CD14-positive monocyte (primary cell): ENCODE measurements around the gene C1QTNF7. TPM values are rescaled to one million over a fixed set of nuclear protein-coding genes. Genes with fewer than 3 reads are reported as not detected.

Source experiments
- DNase-seq, 3 donors: peaks; one replicate each; pipeline ENCODE4 v3.0.0-alpha.2; 2011 to 2022
- H2AFZ ChIP-seq: 2 replicates; pipeline ENCODE4 v1.6.0; 2012; ENCODE audit warnings: mild to moderate bottlenecking, low read depth, low read length, inconsistent platforms; ENCODE audit not compliant: insufficient read depth, poor library complexity, severe bottlenecking
- H3K27ac ChIP-seq, 2 donors: 1 replicate in 1 of 2; 2 replicates in 1 of 2; pipeline ENCODE4 v1.5.1; 2012 to 2013; ENCODE audit warnings: low read length in 2 of 2, control low read depth in 1 of 2, inconsistent platforms in 1 of 2, low read depth in 1 of 2, mild to moderate bottlenecking in 1 of 2
- H3K27me3 ChIP-seq, 2 donors: one replicate each; pipeline versions ENCODE4 v1.6.0 to v1.6.1; 2011 to 2013; ENCODE audit warnings: low read length in 2 of 2; ENCODE audit not compliant: control insufficient read depth in 2 of 2, insufficient read depth in 2 of 2
- H3K36me3 ChIP-seq, 2 donors: replicated peaks in 1 of 2; 1 replicate in 1 of 2; 2 replicates in 1 of 2; pipeline versions ENCODE4 v1.5.1 to v1.6.1; 2012 to 2013; ENCODE audit warnings: low read length in 2 of 2, control low read depth in 1 of 2, inconsistent platforms in 1 of 2, mild to moderate bottlenecking in 1 of 2; ENCODE audit not compliant: insufficient read depth in 2 of 2, control insufficient read depth in 1 of 2
- H3K4me1 ChIP-seq, 2 donors: 1 replicate in 1 of 2; 2 replicates in 1 of 2; pipeline versions ENCODE4 v1.5.1 to v1.6.1; 2012 to 2013; ENCODE audit warnings: low read length in 2 of 2, control low read depth in 1 of 2, inconsistent platforms in 1 of 2, mild to moderate bottlenecking in 1 of 2, moderate library complexity in 1 of 2; ENCODE audit not compliant: insufficient read depth in 2 of 2, control insufficient read depth in 1 of 2
- H3K4me2 ChIP-seq: replicated peaks from 2 replicates; pipeline ENCODE3; 2012; ENCODE audit warnings: low read length, moderate library complexity, mild to moderate bottlenecking; ENCODE audit not compliant: poor library complexity, severe bottlenecking; ENCODE audit errors: extremely low read depth
- H3K4me3 ChIP-seq, 3 experiments: fragments of 200-600 bp in 1 of 3; sonication (generic) in 1 of 3; replicated peaks in 1 of 3; 1 replicate in 2 of 3; 2 replicates in 1 of 3; pipeline ENCODE4 v1.5.1; 2011 to 2013; ENCODE audit warnings: low read length in 3 of 3, mild to moderate bottlenecking in 3 of 3, control low read depth in 2 of 3, low read depth in 2 of 3, inconsistent platforms in 1 of 3, moderate library complexity in 1 of 3
- H3K79me2 ChIP-seq: 2 replicates; pipeline ENCODE4 v1.6.0; 2012; ENCODE audit warnings: mild to moderate bottlenecking, control low read depth, inconsistent platforms, low read length, moderate library complexity; ENCODE audit not compliant: insufficient read depth
- H3K9ac ChIP-seq: 2 replicates; pipeline ENCODE4 v1.6.0; 2017; ENCODE audit warnings: low read length, mild to moderate bottlenecking; ENCODE audit not compliant: insufficient read depth, poor library complexity, severe bottlenecking
- H3K9me3 ChIP-seq, 2 donors: replicated peaks in 1 of 2; 1 replicate in 1 of 2; 2 replicates in 1 of 2; pipeline versions ENCODE4 v1.5.1 to v1.6.1; 2012 to 2013; ENCODE audit warnings: low read length in 2 of 2, control low read depth in 1 of 2; ENCODE audit not compliant: control insufficient read depth in 1 of 2, insufficient read depth in 1 of 2
- H4K20me1 ChIP-seq: 2 replicates; pipeline ENCODE4 v1.6.0; 2012; ENCODE audit warnings: mild to moderate bottlenecking, low read length, control low read depth, moderate library complexity; ENCODE audit not compliant: insufficient read depth
- H3K27ac Mint-ChIP-seq, 7 donors: one replicate each; pipeline ENCODE4 v1.8.0; 2020; ENCODE audit warnings: mild to moderate bottlenecking in 7 of 7, mixed read lengths in 7 of 7, moderate library complexity in 6 of 7, inconsistent platforms in 2 of 7
- H3K27me3 Mint-ChIP-seq, 3 donors: one replicate each; pipeline ENCODE4 v1.8.0; 2021 to 2022; ENCODE audit warnings: low read depth in 3 of 3, mild to moderate bottlenecking in 3 of 3, mixed read lengths in 3 of 3, moderate library complexity in 3 of 3, inconsistent platforms in 1 of 3
- H3K36me3 Mint-ChIP-seq, 2 donors: one replicate each; pipeline ENCODE4 v1.8.0; 2020; ENCODE audit warnings: mixed read lengths in 2 of 2, inconsistent platforms in 1 of 2, mild to moderate bottlenecking in 1 of 2
- H3K4me1 Mint-ChIP-seq: one replicate; pipeline ENCODE4 v1.8.0; 2020; ENCODE audit warnings: mild to moderate bottlenecking, mixed read lengths
- H3K4me3 Mint-ChIP-seq, 2 donors: one replicate each; pipeline ENCODE4 v1.8.0; 2020; ENCODE audit warnings: mild to moderate bottlenecking in 2 of 2, mixed read lengths in 2 of 2, moderate library complexity in 1 of 2
- H3K9me3 Mint-ChIP-seq, 7 donors: one replicate each; pipeline ENCODE4 v1.8.0; 2020 to 2022; ENCODE audit warnings: mixed read lengths in 7 of 7, mild to moderate bottlenecking in 6 of 7, moderate library complexity in 6 of 7, inconsistent platforms in 2 of 7
- CTCF ChIP-seq: fragments of 200-600 bp; IDR thresholded peaks from one replicate; pipeline ENCODE4 v1.8.0; 2022; ENCODE audit warnings: antibody characterized with exemption, mild to moderate bottlenecking
- WGBS: methylation state at CpG from one replicate; pipeline ENCODE4 v1.1.5; 2013; ENCODE audit warnings: missing lambda C conversion rate; ENCODE audit not compliant: insufficient coverage; 5-methylcytosine and 5-hydroxymethylcytosine counted together
- intact Hi-C, 2 donors: fragments of 100-400 bp; cut with micrococcal nuclease; formaldehyde crosslinking; loops; one replicate each; pipeline versions ENCODE4 v1.15.0 to v1.15.1; 2023
- polyA plus RNA-seq, 3 donors: library from polyadenylated mRNA; depleted of rRNA in 1 of 3; unstranded in 2 of 3; stranded (reverse) in 1 of 3; fragments of 300-500 nt in 2 of 3; fragments of >200 nt in 1 of 3; fragmentation: Illumina TruSeq in 2 of 3; gene quantifications; 1 replicate in 2 of 3; 2 replicates in 1 of 3; pipeline ENCODE4 v1.2.3, GENCODE V29; 2012 to 2021

C1QTNF7 gene
- polyA plus RNA-seq, 3 donors: not detected

- Histone ChIP-seq H3K79me2 (no peaks in the 10 kb centered on the region), H3K9me3 (no peaks in the 10 kb centered on the region), H3K27ac (no peak overlapping the region), H4K20me1 (no peaks in the 10 kb centered on the region), H3K36me3 (no peaks in the 10 kb centered on the region), H3K4me3 (no peak overlapping the region), H3K27me3 (no peaks in the 10 kb centered on the region), H2AFZ (no peak overlapping the region), H3K4me2 (no peak overlapping the region), H3K9ac (no peak overlapping the region), H3K4me1 (peaks cover 0 to 16% of the 10 kb centered on the region in 2 donors)
- Mint-ChIP-seq H3K4me1 (peaks cover 27% of the 10 kb centered on the region), H3K27me3 (no peaks in the 10 kb centered on the region), H3K4me3 (no peak overlapping the region), H3K36me3 (peaks cover 0 to 7% of the 10 kb centered on the region in 2 donors), H3K27ac (no peak overlapping the region), H3K9me3 (peaks cover 0 to 5% (median 0%) of the 10 kb centered on the region in 7 donors)
- intact Hi-C loops: no loop called here
- DNase-seq: no peak
- WGBS: 94% methylated on average over 2 of the region's 2 CpGs
- no peak for TF ChIP-seq CTCF
Measured at GRCh38 chr4:15434676-15435075, 6.8 kb downstream of the C1QTNF7 start.

GRCh38 chr4:15436513-15436912 lies 8.7 kb downstream of the C1QTNF7 start:
- no peak for TF ChIP-seq CTCF
- no peak overlapping the region for H3K4me3 Mint-ChIP-seq
- Histone ChIP-seq H3K36me3 (no peaks in the 10 kb centered on the region), H2AFZ (no peak overlapping the region), H3K27ac (no peak overlapping the region), H3K4me1 (peaks cover 0 to 11% of the 10 kb centered on the region in 2 donors), H3K79me2 (no peaks in the 10 kb centered on the region), H3K27me3 (no peaks in the 10 kb centered on the region), H3K4me3 (no peak overlapping the region), H3K9ac (no peak overlapping the region), H3K9me3 (no peaks in the 10 kb centered on the region), H3K4me2 (no peak overlapping the region), H4K20me1 (no peaks in the 10 kb centered on the region)
- peaks cover 23% of the 10 kb centered on the region for H3K4me1 Mint-ChIP-seq
- peaks cover 0 to 8% (median 0%) of the 10 kb centered on the region in 7 donors for H3K9me3 Mint-ChIP-seq
- H3K27ac Mint-ChIP-seq: no peak overlapping the region
- intact Hi-C loops: no loop called here
- peaks cover 0 to 7% of the 10 kb centered on the region in 2 donors for H3K36me3 Mint-ChIP-seq
- no peak for DNase-seq
- WGBS: no CpG with 5 or more reads among the region's 2 CpGs
- no peaks in the 10 kb centered on the region for H3K27me3 Mint-ChIP-seq
